Vagina (tissue), 2 donors: ENCODE measurements around the gene WNT6.

Experiments
- CTCF ChIP-seq, 3 experiments: fragments of 450-650 bp in 2 of 3; fragments of 200-600 bp in 1 of 3; sonication (generic) in 1 of 3; IDR thresholded peaks; one replicate each; pipeline ENCODE4 v1.5.1; 2017 to 2019; ENCODE audit warnings: antibody characterized with exemption in 3 of 3, mild to moderate bottlenecking in 2 of 3, moderate library complexity in 2 of 3
- POLR2A ChIP-seq, 2 donors: fragments of 450-650 bp; IDR thresholded peaks; one replicate each; pipeline ENCODE4 v1.6.1; 2017; ENCODE audit warnings: antibody characterized with exemption in 2 of 2, mild to moderate bottlenecking in 2 of 2, moderate library complexity in 2 of 2

GRCh38 chr2:218813771-218814460 lies 45.7 kb upstream of the WNT6 start:
- TF ChIP-seq CTCF (IDR thresholded peaks at IDR 0.05) (no peak), POLR2A (IDR thresholded peaks at IDR 0.05) (no peak)
